Hepatocyte (in vitro differentiated cells): ENCODE measurements around the gene ERCC2. TPM values are rescaled to one million over a fixed set of nuclear protein-coding genes. Genes with fewer than 3 reads are reported as not detected.
"Not testable (repeated sequence)": the region's sequence is repeated elsewhere in the genome, so short reads cannot be mapped to it uniquely, and the experiment has no call there.

Source experiments
- DNase-seq: peaks from one replicate; pipeline ENCODE4 v3.0.0-alpha.2; 2016; ENCODE audit warnings: low spot score
- H2AFZ ChIP-seq: fragments of 200-600 bp; sonication (generic); 2 replicates; pipeline ENCODE4 v1.6.0; 2016; ENCODE audit warnings: antibody characterized with exemption, mild to moderate bottlenecking
- H3K27ac ChIP-seq: fragments of 200-600 bp; sonication (generic); 2 replicates; pipeline ENCODE4 v1.5.1; 2016; ENCODE audit warnings: mild to moderate bottlenecking
- H3K27me3 ChIP-seq: fragments of 200-600 bp; sonication (generic); 2 replicates; pipeline ENCODE4 v1.6.1; 2016
- H3K36me3 ChIP-seq: fragments of 200-600 bp; sonication (generic); replicated peaks from 2 replicates; pipeline ENCODE4 v1.5.1; 2016; ENCODE audit warnings: low read depth; ENCODE audit not compliant: insufficient read depth
- H3K4me1 ChIP-seq: fragments of 200-600 bp; sonication (generic); 2 replicates; pipeline ENCODE4 v1.5.1; 2016; ENCODE audit warnings: mild to moderate bottlenecking, moderate library complexity; ENCODE audit not compliant: insufficient read depth
- H3K4me2 ChIP-seq: fragments of 200-600 bp; sonication (generic); 2 replicates; pipeline ENCODE4 v1.6.0; 2016
- H3K4me3 ChIP-seq: fragments of 200-600 bp; sonication (generic); 2 replicates; pipeline ENCODE4 v1.5.1; 2016; ENCODE audit warnings: mild to moderate bottlenecking
- H3K79me2 ChIP-seq: fragments of 200-600 bp; sonication (generic); 2 replicates; pipeline ENCODE4 v1.6.0; 2017; ENCODE audit warnings: mild to moderate bottlenecking
- H3K9me2 ChIP-seq: fragments of 200-600 bp; sonication (generic); replicated peaks from 2 replicates; pipeline ENCODE4 v1.6.0; 2017; ENCODE audit warnings: mild to moderate bottlenecking; ENCODE audit not compliant: insufficient read depth
- H3K9me3 ChIP-seq: fragments of 200-600 bp; sonication (generic); 2 replicates; pipeline ENCODE4 v1.5.1; 2016; ENCODE audit warnings: low read depth, mild to moderate bottlenecking
- H4K20me1 ChIP-seq: fragments of 200-600 bp; sonication (generic); 2 replicates; pipeline ENCODE4 v1.6.0; 2016; ENCODE audit warnings: mild to moderate bottlenecking; ENCODE audit not compliant: insufficient read depth, poor library complexity, severe bottlenecking
- CTCF ChIP-seq: fragments of 200-600 bp; sonication (generic); IDR thresholded peaks from 2 replicates; pipeline ENCODE4 v1.5.1; 2016; ENCODE audit warnings: antibody characterized with exemption, mild to moderate bottlenecking; ENCODE audit not compliant: poor library complexity
- EZH2 ChIP-seq: fragments of 200-600 bp; sonication (generic); IDR thresholded peaks from 2 replicates; pipeline ENCODE4 v1.6.1; 2016; ENCODE audit warnings: antibody characterized with exemption, mild to moderate bottlenecking, borderline replicate concordance
- EZH2phosphoT487 ChIP-seq: fragments of 200-600 bp; sonication (generic); IDR thresholded peaks from one replicate; pipeline ENCODE4 v1.6.1; 2018; ENCODE audit warnings: antibody characterized with exemption, mild to moderate bottlenecking, low read depth, moderate library complexity; ENCODE audit not compliant: unreplicated experiment, severe bottlenecking
- WGBS: methylation state at CpG from one replicate; pipeline ENCODE4 v1.1.6; 2016; ENCODE audit warnings: low lambda C conversion rate; ENCODE audit errors: missing lambda C conversion rate; 5-methylcytosine and 5-hydroxymethylcytosine counted together
- polyA plus RNA-seq: library from polyadenylated mRNA; unstranded; fragments of >200 nt; fragmentation: Nextera tagmentation; extraction: Ambion mirVana; gene quantifications from 2 replicates; pipeline ENCODE4 v1.2.1, GENCODE V29; 2016
- total RNA-seq: library from RNA; depleted of rRNA; stranded (reverse); fragments of >200 nt; gene quantifications from 2 replicates; pipeline ENCODE4 v1.2.3, GENCODE V29; 2014

Gene ERCC2
- total and polyA plus RNA-seq, 2 experiments from 2014 or later: 7.1 to 13.9 TPM

- Histone ChIP-seq H3K9me2 (no peaks in the 10 kb centered on the region), H3K27me3 (peaks cover 18% of the 10 kb centered on the region), H3K27ac (no peak overlapping the region), H3K36me3 (no peaks in the 10 kb centered on the region), H3K79me2 (no peaks in the 10 kb centered on the region), H4K20me1 (no peaks in the 10 kb centered on the region), H3K4me3 (no peak overlapping the region), H2AFZ (no peak overlapping the region), H3K4me1 (no peaks in the 10 kb centered on the region), H3K9me3 (no peaks in the 10 kb centered on the region), H3K4me2 (no peak overlapping the region)
- WGBS: 70% methylated on average over 10 of the region's 18 CpGs
- TF ChIP-seq CTCF: no peak
- TF ChIP-seq EZH2phosphoT487: no peak
- no peak for TF ChIP-seq EZH2
- no peak for DNase-seq
Observed at GRCh38 chr19:45311621-45312020, 58.8 kb downstream of the ERCC2 start.

- not testable (repeated sequence) for H4K20me1 ChIP-seq, H3K27ac ChIP-seq, H3K4me2 ChIP-seq, H3K9me2 ChIP-seq, H3K79me2 ChIP-seq, H2AFZ ChIP-seq, H3K36me3 ChIP-seq, H3K9me3 ChIP-seq, DNase-seq, H3K4me3 ChIP-seq, H3K27me3 ChIP-seq, H3K4me1 ChIP-seq
- WGBS: 94% methylated on average over 8 of the region's 8 CpGs
Observed at GRCh38 chr19:45309322-45309721, 61.1 kb downstream of the ERCC2 start.

DNA sequence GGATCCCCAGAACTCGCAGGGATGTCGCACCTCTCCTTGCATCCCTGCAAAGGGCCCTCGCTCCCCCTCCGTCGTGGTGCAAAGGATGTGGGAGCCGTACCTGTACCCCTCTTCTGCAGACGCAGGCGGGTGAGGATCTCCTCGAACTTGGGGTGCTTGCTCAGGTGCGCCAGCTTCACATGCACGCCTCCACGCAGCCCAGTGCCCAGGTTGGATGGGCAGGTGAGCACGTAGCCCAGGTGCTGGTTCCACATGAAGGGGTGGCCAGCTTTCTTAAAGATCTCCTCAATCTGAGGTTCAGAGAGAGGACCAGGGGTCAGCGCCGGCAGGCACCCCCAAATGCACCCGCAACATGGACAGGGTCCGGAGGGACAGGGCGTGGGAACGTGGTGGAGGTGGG, 63.0 kb downstream of the ERCC2 start:
- Histone ChIP-seq H3K4me2 (no peak overlapping the region), H2AFZ (no peak overlapping the region)

GRCh38 chr19:45306518-45307027, 63.8 kb downstream of the ERCC2 start:
- Histone ChIP-seq H3K4me3 (no peak overlapping the region), H3K79me2 (no peaks in the 10 kb centered on the region), H3K9me2 (no peaks in the 10 kb centered on the region), H4K20me1 (no peaks in the 10 kb centered on the region), H2AFZ (no peak overlapping the region), H3K4me1 (no peaks in the 10 kb centered on the region), H3K9me3 (no peaks in the 10 kb centered on the region), H3K27ac (no peak overlapping the region), H3K27me3 (no peaks in the 10 kb centered on the region), H3K4me2 (no peak overlapping the region), H3K36me3 (no peaks in the 10 kb centered on the region)
- no peak for TF ChIP-seq EZH2
- no peak for TF ChIP-seq CTCF
- TF ChIP-seq EZH2phosphoT487: no peak
- 80% methylated on average over 18 of the region's 18 CpGs for WGBS
- no peak for DNase-seq

More for the DNA sequence above, 63.0 kb downstream of the ERCC2 start:
- WGBS: 94% methylated on average over 19 of the region's 19 CpGs
- Histone ChIP-seq H4K20me1 (no peaks in the 10 kb centered on the region), H3K9me2 (no peaks in the 10 kb centered on the region), H3K4me1 (no peaks in the 10 kb centered on the region), H3K27me3 (no peaks in the 10 kb centered on the region), H3K27ac (no peak overlapping the region), H3K79me2 (no peaks in the 10 kb centered on the region), H3K36me3 (no peaks in the 10 kb centered on the region), H3K9me3 (no peaks in the 10 kb centered on the region), H3K4me3 (no peak overlapping the region)
- no peak for TF ChIP-seq EZH2phosphoT487
- TF ChIP-seq CTCF: no peak
- no peak for TF ChIP-seq EZH2
- no peak for DNase-seq
